Sigmoid colon (tissue), 7 donors: ENCODE results near the gene FBXO33. TPM values are rescaled to one million over a fixed set of nuclear protein-coding genes. Genes with fewer than 3 reads are reported as not detected.
A peak's percentile ranks its signal among the peaks of the same experiment; 100 is the strongest.

ENCODE experiments used
- DNase-seq: peaks from one replicate; pipeline ENCODE4 v3.0.0-alpha.2; 2019
- H3K27ac ChIP-seq, 4 donors: fragments of 200-600 bp; sonication (generic); one replicate each; pipeline ENCODE4 v1.5.1; 2016 to 2019; ENCODE audit warnings: mild to moderate bottlenecking in 1 of 4
- H3K27me3 ChIP-seq, 3 donors: fragments of 200-600 bp; sonication (generic); one replicate each; pipeline ENCODE4 v1.5.1; 2019; ENCODE audit warnings: mild to moderate bottlenecking in 1 of 3
- H3K36me3 ChIP-seq, 4 donors: fragments of 200-600 bp; sonication (generic); one replicate each; pipeline ENCODE4 v1.5.1; 2016 to 2019
- H3K4me1 ChIP-seq, 4 donors: fragments of 200-600 bp; sonication (generic); one replicate each; pipeline ENCODE4 v1.5.1; 2017 to 2019
- H3K4me3 ChIP-seq, 4 donors: fragments of 200-600 bp; sonication (generic); one replicate each; pipeline ENCODE4 v1.5.1; 2017 to 2019; ENCODE audit warnings: mild to moderate bottlenecking in 2 of 4, moderate library complexity in 1 of 4
- H3K9me3 ChIP-seq, 4 donors: fragments of 200-600 bp in 3 of 4; sonication (generic) in 3 of 4; one replicate each; pipeline versions ENCODE4 v1.5.1 to v1.6.1; 2013 to 2019
- EP300 ChIP-seq, 4 donors: sonication (generic); formaldehyde crosslinking; IDR thresholded peaks; one replicate each; pipeline ENCODE4 v1.6.1; 2017; ENCODE audit warnings: antibody characterized with exemption in 4 of 4
- POLR2A ChIP-seq, 2 donors: fragments of 450-650 bp; IDR thresholded peaks; one replicate each; pipeline ENCODE4 v1.6.1; 2016; ENCODE audit warnings: antibody characterized with exemption in 2 of 2, mild to moderate bottlenecking in 2 of 2, moderate library complexity in 2 of 2
- POLR2AphosphoS5 ChIP-seq, 4 donors: sonication (generic); formaldehyde crosslinking; IDR thresholded peaks; one replicate each; pipeline ENCODE4 v1.6.1; 2017; ENCODE audit warnings: antibody characterized with exemption in 4 of 4
- whole genome bisulfite sequencing, 2 donors: extraction: QIAGEN DNeasy Blood & Tissue Kit; methylation state at CpG; one replicate each; pipeline ENCODE4 v1.1.7; 2013; 5-methylcytosine and 5-hydroxymethylcytosine counted together
- intact Hi-C: fragments of 100-400 bp; cut with DNase I; formaldehyde crosslinking; loops from one replicate; pipeline ENCODE4 v1.15.1; 2023
- polyA plus RNA-seq, 3 donors: library from polyadenylated mRNA; stranded (reverse); fragments of 200-250 nt; gene quantifications; one replicate each; pipeline ENCODE4 v1.2.3, GENCODE V29; 2013
- total RNA-seq, 4 donors: library from RNA; depleted of rRNA; stranded (reverse); fragments of >200 nt; gene quantifications; one replicate each; pipeline ENCODE4 v1.1.0, GENCODE V29; 2016
- TF ChIP-seq, protein P1 (sequence below), 4 experiments: fragments of 450-650 bp in 3 of 4; fragments of 200-600 bp in 1 of 4; IDR thresholded peaks; one replicate each; pipeline ENCODE4 v1.5.1; 2016 to 2019; ENCODE audit warnings: antibody characterized with exemption in 4 of 4, mild to moderate bottlenecking in 3 of 4, moderate library complexity in 2 of 4
- donor health status: healthy with polysubstance abuse.
- donor health status: Bipolar disorder and iron deficiency.
- donor health status: healthy.

Gene FBXO33, protein sequence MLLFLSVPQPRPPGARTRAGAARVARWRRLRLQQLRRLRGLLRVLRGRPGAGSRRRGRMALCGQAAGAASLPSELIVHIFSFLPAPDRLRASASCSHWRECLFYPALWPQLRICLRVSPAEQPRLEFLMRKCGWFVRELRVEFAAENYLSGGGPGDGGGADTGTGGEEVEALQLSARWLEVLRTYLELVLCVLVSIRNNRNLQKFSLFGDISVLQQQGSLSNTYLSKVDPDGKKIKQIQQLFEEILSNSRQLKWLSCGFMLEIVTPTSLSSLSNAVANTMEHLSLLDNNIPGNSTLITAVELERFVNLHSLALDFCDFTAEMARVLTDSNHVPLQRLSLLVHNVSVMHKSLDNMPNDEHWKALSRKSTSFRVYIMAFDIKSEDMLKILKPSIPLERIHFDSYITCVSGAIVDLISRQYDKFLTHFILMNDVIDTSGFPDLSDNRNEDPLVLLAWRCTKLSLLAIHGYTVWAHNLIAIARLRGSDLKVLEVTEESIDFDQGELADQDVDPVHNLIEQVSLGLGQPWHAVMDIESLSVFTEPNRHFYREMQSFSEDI
- total RNA-seq = 10 to 100 TPM in 2 of 4 donors, 1 to 10 TPM in 2; 7.2 to 12.2 (median 10.7) TPM
- 1 to 10 TPM; 4.2 to 6.9 (median 5.7) TPM for polyA plus RNA-seq

DNA sequence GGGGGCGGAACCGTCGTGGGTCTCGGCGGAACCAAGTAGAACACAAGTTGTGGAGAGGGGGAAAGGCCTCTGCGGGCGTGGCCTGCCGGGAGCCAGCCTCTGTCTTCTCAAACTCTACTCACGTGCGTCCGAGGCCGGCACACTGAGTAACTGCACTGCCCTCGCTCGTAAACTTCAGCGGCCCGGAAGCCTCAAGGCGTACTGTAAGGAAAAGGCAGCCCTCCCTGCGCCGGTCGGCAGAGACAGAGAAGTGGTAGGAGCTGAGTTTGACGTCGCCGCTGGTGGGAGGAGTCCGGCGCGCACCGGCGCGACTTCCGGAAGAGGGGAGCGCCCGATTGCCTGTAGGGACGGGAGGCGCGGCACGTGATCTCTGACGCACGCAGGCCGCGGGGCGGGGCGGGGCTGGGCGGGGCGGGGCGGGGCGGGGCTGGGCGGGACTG, at the start of gene FBXO33:
Gene FBXO33 (minus strand): TSS at position 255 of the 440 bp plus-strand sequence. CDS start 271 bp downstream, outside the sequence.
- Histone ChIP-seq H3K36me3 (no peaks in the 10 kb centered on the region), H3K9me3 (no peaks in the 10 kb centered on the region), H3K4me1 (peaks cover 0 to 39% (median 34%) of the 10 kb centered on the region in 4 donors), H3K27ac (peak within 1 kb of the TSS; percentile 92 to 95 (median 94)), H3K4me3 (peak within 1 kb of the TSS; percentile 82 to 95 (median 90)), H3K27me3 (no peaks in the 10 kb centered on the region)
- intact Hi-C loops = loop anchor here (1.0 to 5.0 kb wide), 2 partner anchors 257 to 330 kb away; partner anchors contain the start of genes PNN and SEC23A
- peak; percentile 99 for DNase-seq
- TF ChIP-seq, protein P1, sequence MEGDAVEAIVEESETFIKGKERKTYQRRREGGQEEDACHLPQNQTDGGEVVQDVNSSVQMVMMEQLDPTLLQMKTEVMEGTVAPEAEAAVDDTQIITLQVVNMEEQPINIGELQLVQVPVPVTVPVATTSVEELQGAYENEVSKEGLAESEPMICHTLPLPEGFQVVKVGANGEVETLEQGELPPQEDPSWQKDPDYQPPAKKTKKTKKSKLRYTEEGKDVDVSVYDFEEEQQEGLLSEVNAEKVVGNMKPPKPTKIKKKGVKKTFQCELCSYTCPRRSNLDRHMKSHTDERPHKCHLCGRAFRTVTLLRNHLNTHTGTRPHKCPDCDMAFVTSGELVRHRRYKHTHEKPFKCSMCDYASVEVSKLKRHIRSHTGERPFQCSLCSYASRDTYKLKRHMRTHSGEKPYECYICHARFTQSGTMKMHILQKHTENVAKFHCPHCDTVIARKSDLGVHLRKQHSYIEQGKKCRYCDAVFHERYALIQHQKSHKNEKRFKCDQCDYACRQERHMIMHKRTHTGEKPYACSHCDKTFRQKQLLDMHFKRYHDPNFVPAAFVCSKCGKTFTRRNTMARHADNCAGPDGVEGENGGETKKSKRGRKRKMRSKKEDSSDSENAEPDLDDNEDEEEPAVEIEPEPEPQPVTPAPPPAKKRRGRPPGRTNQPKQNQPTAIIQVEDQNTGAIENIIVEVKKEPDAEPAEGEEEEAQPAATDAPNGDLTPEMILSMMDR (IDR thresholded peaks at IDR 0.05) = no peak
- TF ChIP-seq EP300 (IDR thresholded peaks at IDR 0.05) (no peak), POLR2A (IDR thresholded peaks at IDR 0.05) (peak; percentile 12 to 27), POLR2AphosphoS5 (IDR thresholded peaks at IDR 0.05) (peak in 3 of 4 donors; percentile 29 to 78 (median 75))
- WGBS, 2 donors = 0 to 1% methylated on average over 47 of the region's 47 CpGs

GRCh38 chr14:39474416-39474911, 42.2 kb upstream of the FBXO33 start:
- TF ChIP-seq EP300 (IDR thresholded peaks at IDR 0.05) (no peak), POLR2A (IDR thresholded peaks at IDR 0.05) (no peak), POLR2AphosphoS5 (IDR thresholded peaks at IDR 0.05) (no peak)
- TF ChIP-seq, protein P1 (IDR thresholded peaks at IDR 0.05) = no peak

DNA sequence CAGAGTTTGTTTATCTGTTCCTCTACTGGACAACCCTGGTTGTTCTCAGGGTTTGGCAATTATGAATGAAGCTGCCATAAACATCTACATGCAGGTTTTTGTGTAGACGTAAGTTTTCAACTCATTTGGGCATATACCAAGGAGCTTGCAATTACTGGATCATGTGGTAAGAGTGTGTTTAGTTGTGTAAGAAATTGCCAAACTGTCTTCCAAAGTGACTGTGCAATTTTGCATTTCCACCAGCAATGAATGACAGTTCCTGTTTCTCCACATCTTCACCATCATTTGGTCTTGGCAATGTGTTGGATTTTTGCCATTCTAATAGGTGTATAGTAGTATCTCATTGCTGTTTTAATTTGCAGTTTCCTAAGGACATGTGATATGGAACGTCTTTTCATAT, 39.8 kb upstream of the FBXO33 start:
- Histone ChIP-seq H3K4me3 (no peak overlapping the region), H3K27me3 (no peaks in the 10 kb centered on the region), H3K9me3 (no peaks in the 10 kb centered on the region), H3K36me3 (no peaks in the 10 kb centered on the region), H3K4me1 (no peaks in the 10 kb centered on the region), H3K27ac (no peak overlapping the region)
- no peak for DNase-seq
- WGBS, 2 donors = 82 to 87% methylated on average over 2 of the region's 2 CpGs
- TF ChIP-seq, protein P1 (IDR thresholded peaks at IDR 0.05) = no peak
- TF ChIP-seq EP300 (IDR thresholded peaks at IDR 0.05) (no peak), POLR2A (IDR thresholded peaks at IDR 0.05) (no peak), POLR2AphosphoS5 (IDR thresholded peaks at IDR 0.05) (no peak)
- intact Hi-C loops = no loop called here

More at GRCh38 chr14:39474416-39474911, 42.2 kb upstream of the FBXO33 start:
- Histone ChIP-seq H3K4me1 (no peaks in the 10 kb centered on the region), H3K27ac (no peak overlapping the region), H3K4me3 (no peak overlapping the region), H3K9me3 (no peaks in the 10 kb centered on the region), H3K36me3 (no peaks in the 10 kb centered on the region), H3K27me3 (no peaks in the 10 kb centered on the region)
- intact Hi-C loops = no loop called here
- no peak for DNase-seq
- WGBS, 2 donors = 86% methylated on average over 1 of the region's 1 CpG

DNA sequence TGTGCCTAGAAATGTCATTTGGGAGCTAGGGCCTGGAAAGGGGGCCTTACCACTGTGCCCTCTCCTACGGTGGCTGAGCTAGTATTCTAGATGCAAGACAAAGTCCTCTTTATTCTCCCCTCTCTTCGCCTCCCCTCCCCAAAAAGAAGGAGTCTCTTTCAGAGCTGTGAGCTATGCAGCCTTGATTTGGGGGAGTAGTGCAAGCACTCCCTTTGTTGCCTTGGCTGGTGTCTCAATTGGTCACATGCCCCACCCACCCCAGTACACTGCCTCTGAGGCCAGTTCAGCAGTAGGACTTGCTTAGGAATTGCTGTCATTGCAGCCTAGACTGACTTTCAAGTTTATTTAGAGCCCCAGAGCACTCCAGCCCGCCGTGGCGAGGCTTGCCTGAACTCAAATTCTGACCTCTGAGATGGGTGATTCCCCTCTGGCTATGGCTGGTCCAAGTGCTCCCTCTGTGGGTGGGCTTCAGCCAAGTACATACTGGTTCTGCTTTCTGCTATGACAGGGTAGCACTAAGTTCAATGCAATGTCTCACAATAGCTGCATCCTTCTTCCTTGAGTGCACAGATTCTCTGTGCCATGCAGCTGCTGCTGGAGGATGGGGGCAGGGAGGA, 37.0 kb upstream of the FBXO33 start:
- TF ChIP-seq EP300 (IDR thresholded peaks at IDR 0.05) = no peak
- no peak for TF ChIP-seq POLR2A (IDR thresholded peaks at IDR 0.05)
- TF ChIP-seq POLR2AphosphoS5 (IDR thresholded peaks at IDR 0.05) = no peak
- TF ChIP-seq, protein P1 (IDR thresholded peaks at IDR 0.05) = no peak
- DNase-seq = no peak
- intact Hi-C loops = no loop called here
- Histone ChIP-seq H3K36me3 (no peaks in the 10 kb centered on the region), H3K27me3 (no peaks in the 10 kb centered on the region), H3K9me3 (no peaks in the 10 kb centered on the region), H3K4me3 (no peak overlapping the region), H3K27ac (no peak overlapping the region), H3K4me1 (no peaks in the 10 kb centered on the region)
- 54 to 63% methylated on average over 5 of the region's 5 CpGs for WGBS, 2 donors
